ENCODE measurements around the gene STAMBP. TPM values are rescaled to one million over a fixed set of nuclear protein-coding genes. Genes with fewer than 3 reads are reported as not detected.

The STAMBP gene
- total and polyA plus RNA-seq, 2 of the 13 experiments (the other 11 are each of a cell fraction or from before 2014, with no cell fraction given): 49.6 to 53.2 TPM

- in situ Hi-C loops (cut with HindIII; ENCODE audit: extremely low pct_ligation_motif_present, low pct_unique_long_range_greater_than_20kb) (no loop called here), intact Hi-C loops (cut with micrococcal nuclease; ENCODE audit: unreplicated experiment) (no loop called here)
- Histone ChIP-seq H3K27ac (ENCODE audit: extremely low read length, insufficient read depth, low read length) (no peak overlapping the region), H3K79me2 (ENCODE audit: insufficient read depth, low read length) (no peaks in the 10 kb centered on the region), H3K4me2 (ENCODE audit: low read depth, low read length) (no peak overlapping the region), H3K36me3 (replicated peaks in 1 of 2; ENCODE audit: control insufficient read depth in 1 of 2, insufficient read depth in 2 of 2, low read length in 2 of 2) (peaks cover 14 to 66% of the 10 kb centered on the region in 2 experiments), H3K4me3 (replicated peaks in 1 of 3; ENCODE audit: insufficient read depth in 1 of 3, low read depth in 2 of 3, low read length in 3 of 3) (no peak overlapping the region), H3K9me3 (ENCODE audit: low read length) (no peaks in the 10 kb centered on the region), H4K20me1 (ENCODE audit: insufficient read depth, low read length) (no peaks in the 10 kb centered on the region), H3K4me1 (ENCODE audit: insufficient read depth, low read length) (no peaks in the 10 kb centered on the region), H3K9ac (ENCODE audit: insufficient read depth, low read depth, low read length) (no peak overlapping the region), H2AFZ (ENCODE audit: low read length) (no peak overlapping the region), H3K27me3 (ENCODE audit: control insufficient read depth in 1 of 2, insufficient read depth in 2 of 2, low read length in 2 of 2) (no peaks in the 10 kb centered on the region)
- ChIA-PET POLR2A (interaction anchor here (1.8 kb wide), 1 partner anchor 31 kb away, joined by 5 read pairs; the partner anchor contains the start of gene STAMBP), CTCF (ENCODE audit: low intra/inter-chr PET ratio, low total read pairs) (no interaction called here)
- ATAC-seq (peak; percentile 57), DNase-seq (ENCODE audit: low spot score) (peak; percentile 44), FAIRE-seq (peak; percentile 4)
- WGBS (ENCODE audit: low lambda C conversion rate): 95% methylated on average over 6 of the region's 6 CpGs
- TF ChIP-seq ZNF629 (CRISPR knock-in tag; conservative IDR thresholded peaks at IDR 0.05) (peak; percentile 87), DRAP1 (CRISPR knock-in tag; IDR thresholded peaks at IDR 0.05) (no peak), PPARG (CRISPR knock-in tag; conservative IDR thresholded peaks at IDR 0.05) (0 out of 2 replicates have a peak, but pooled peaks have one; percentile 20), SNRNP70 (IDR thresholded peaks at IDR 0.05; ENCODE audit: low read depth, low read length) (no peak), NR2F1 (CRISPR knock-in tag; IDR thresholded peaks at IDR 0.05) (peak; percentile 23 to 42; a peak in 1 of 4 replicates), CAMTA2 (CRISPR knock-in tag; IDR thresholded peaks at IDR 0.05; ENCODE audit: borderline replicate concordance) (no peak), FOSL2 (CRISPR knock-in tag; IDR thresholded peaks at IDR 0.05) (peak; percentile 75), NR2F6 (IDR thresholded peaks at IDR 0.05) (no peak; the same call in 1 of the 2 replicates), NR2F6 (CRISPR knock-in tag; IDR thresholded peaks at IDR 0.05) (peak; percentile 44), ZNF75D (CRISPR knock-in tag; IDR thresholded peaks at IDR 0.05; ENCODE audit: borderline replicate concordance) (0 out of 2 replicates have a peak, but pooled peaks have one; percentile 57)
- BruUV-seq (replicated peaks): no TSS peak
Observed at GRCh38 chr2:73859721-73860586, 31.2 kb downstream of the STAMBP start.
